ENCODE results near the gene DNAJC5. TPM values are rescaled to one million over a fixed set of nuclear protein-coding genes. Genes with fewer than 3 reads are reported as not detected.

DNAJC5 gene
- total RNA-seq, 1 donor from 2014 or later: 42.8 TPM

- Histone ChIP-seq H3K4me3 (peak overlapping the region; percentile 76), H3K36me3 (peaks cover 15% of the 10 kb centered on the region), H3K27ac (replicated peaks) (peak overlapping the region; percentile 86), H3K27me3 (ENCODE audit: low read depth) (no peaks in the 10 kb centered on the region), H3K9me3 (replicated peaks) (no peaks in the 10 kb centered on the region), H3K4me1 (peaks cover 59% of the 10 kb centered on the region)
- intact Hi-C loops (cut with micrococcal nuclease): no loop called here
- no peak for DNase-seq
- no peak for TF ChIP-seq CTCF (IDR thresholded peaks at IDR 0.05; ENCODE audit: borderline replicate concordance)
Observed at GRCh38 chr20:63895202-63895951, 451 bp downstream of the DNAJC5 start.

GRCh38 chr20:63895952-63896263 is 982 bp downstream of the DNAJC5 start:
- H3K4me1 ChIP-seq: peaks cover 63% of the 10 kb centered on the region
- H3K9me3 ChIP-seq (replicated peaks): no peaks in the 10 kb centered on the region
- TF ChIP-seq CTCF (IDR thresholded peaks at IDR 0.05; ENCODE audit: borderline replicate concordance): no peak
- peaks cover 9% of the 10 kb centered on the region for H3K36me3 ChIP-seq
- DNase-seq: no peak
- intact Hi-C loops (cut with micrococcal nuclease): no loop called here
- peak overlapping the region; percentile 76 for H3K4me3 ChIP-seq
- H3K27ac ChIP-seq (replicated peaks): peak overlapping the region; percentile 86
- no peaks in the 10 kb centered on the region for H3K27me3 ChIP-seq (ENCODE audit: low read depth)

GRCh38 chr20:63896264-63897105 is 1.6 kb downstream of the DNAJC5 start:
- intact Hi-C loops (cut with micrococcal nuclease): no loop called here
- no peak for TF ChIP-seq CTCF (IDR thresholded peaks at IDR 0.05; ENCODE audit: borderline replicate concordance)
- Histone ChIP-seq H3K4me1 (peaks cover 69% of the 10 kb centered on the region), H3K4me3 (peak overlapping the region; percentile 76), H3K9me3 (replicated peaks) (no peaks in the 10 kb centered on the region), H3K27ac (replicated peaks) (peak overlapping the region; percentile 86), H3K36me3 (peaks cover 4% of the 10 kb centered on the region), H3K27me3 (ENCODE audit: low read depth) (no peaks in the 10 kb centered on the region)
- peak; percentile 51 for DNase-seq

- Histone ChIP-seq H3K36me3 (no peaks in the 10 kb centered on the region), H3K27me3 (ENCODE audit: low read depth) (no peaks in the 10 kb centered on the region), H3K4me3 (no peak overlapping the region), H3K27ac (replicated peaks) (no peak overlapping the region), H3K9me3 (replicated peaks) (no peaks in the 10 kb centered on the region), H3K4me1 (peaks cover 79% of the 10 kb centered on the region)
- no peak for TF ChIP-seq CTCF (IDR thresholded peaks at IDR 0.05; ENCODE audit: borderline replicate concordance)
- intact Hi-C loops (cut with micrococcal nuclease): no loop called here
- no peak for DNase-seq
Observed at GRCh38 chr20:63897978-63898561, 3.1 kb downstream of the DNAJC5 start.

- DNase-seq: no peak
- Histone ChIP-seq H3K4me1 (peaks cover 85% of the 10 kb centered on the region), H3K27me3 (ENCODE audit: low read depth) (no peaks in the 10 kb centered on the region), H3K27ac (replicated peaks) (peak overlapping the region; percentile 40), H3K9me3 (replicated peaks) (no peaks in the 10 kb centered on the region), H3K36me3 (no peaks in the 10 kb centered on the region), H3K4me3 (no peak overlapping the region)
- TF ChIP-seq CTCF (IDR thresholded peaks at IDR 0.05; ENCODE audit: borderline replicate concordance): no peak
- intact Hi-C loops (cut with micrococcal nuclease): no loop called here
Observed at GRCh38 chr20:63898882-63899558, 4.1 kb downstream of the DNAJC5 start.

Data from left ventricle myocardium inferior (tissue), 1 donor.